Stimulated activated naive CD8-positive, alpha-beta T cell treated with anti-CD3 and anti-CD28 coated beads, Interleukin-15, Interleukin-2, amounts not matched to agents 100 U/mL and 50 U/mL, for 24 hours (primary cell): ENCODE results near the gene RNU6-7.

ENCODE experiments used
- ATAC-seq: fragments of 150-1000 bp; cut with Tn5 transposase; one replicate; pipeline ENCODE4 v1.10.0; 2021
- DNase-seq: peaks from one replicate; pipeline ENCODE4 v3.0.0; 2021

Gene RNU6-7

DNA sequence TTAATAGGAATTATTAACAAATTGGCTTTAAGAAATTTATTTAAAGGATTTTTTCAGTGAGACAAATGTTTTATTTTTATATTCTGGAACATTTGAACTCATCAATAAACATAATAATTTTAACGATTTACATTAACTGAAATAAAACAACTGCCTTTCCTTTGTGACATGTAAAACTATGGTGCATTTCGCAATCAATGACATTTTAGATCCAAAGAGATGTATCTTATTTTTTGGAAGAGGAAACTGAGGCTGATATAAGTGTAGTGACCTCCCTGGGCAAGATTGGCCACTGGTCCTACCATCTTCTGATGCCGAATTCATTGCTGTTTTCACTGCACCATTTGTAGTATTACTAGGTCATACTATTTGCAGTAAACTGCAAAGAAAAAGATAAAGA, 3.7 kb downstream of the RNU6-7 start:
- ATAC-seq = no peak
- no peak for DNase-seq

DNA sequence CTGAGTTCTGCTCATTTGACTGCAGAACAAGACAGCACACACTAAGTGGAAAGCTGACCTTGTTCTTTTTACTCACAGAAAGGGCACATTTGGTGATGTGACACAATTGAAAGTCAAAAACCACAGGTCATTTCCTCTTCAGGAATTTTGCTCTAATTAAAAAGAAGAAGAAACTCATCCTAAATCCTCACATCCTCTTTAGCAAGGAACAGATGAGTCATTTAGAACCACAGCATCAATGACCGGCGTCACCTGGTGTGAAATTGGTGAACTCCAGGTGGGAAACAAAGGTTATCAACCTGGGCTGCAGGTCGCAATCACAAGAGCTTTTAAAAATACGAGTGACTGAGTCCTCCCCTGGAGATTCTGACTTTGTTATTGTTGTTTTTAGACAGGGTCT, 4.1 kb downstream of the RNU6-7 start:
- peak; percentile 9 for DNase-seq

DNA sequence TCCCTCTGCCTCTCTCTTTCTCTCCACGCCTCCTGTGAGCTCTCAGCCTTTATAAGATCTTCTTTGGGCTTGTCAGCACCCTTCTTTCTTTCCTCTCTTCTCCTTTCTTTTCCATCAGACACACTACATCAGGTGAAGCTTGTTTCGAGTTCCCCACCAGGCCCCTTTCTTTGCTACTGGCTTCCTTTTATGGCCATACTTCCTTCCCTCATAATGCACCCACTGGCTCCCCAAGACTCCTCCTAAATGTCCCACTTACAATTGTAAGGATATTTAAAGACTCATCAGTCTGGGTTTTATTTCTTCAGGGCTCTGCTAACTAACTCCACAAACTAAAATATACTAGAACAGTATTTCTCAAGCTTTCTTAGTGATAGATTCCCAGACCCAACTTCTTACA, 4.7 kb downstream of the RNU6-7 start:
- DNase-seq = no peak
- ATAC-seq = no peak

More for the DNA sequence above, 4.1 kb downstream of the RNU6-7 start:
- ATAC-seq = no peak

DNA sequence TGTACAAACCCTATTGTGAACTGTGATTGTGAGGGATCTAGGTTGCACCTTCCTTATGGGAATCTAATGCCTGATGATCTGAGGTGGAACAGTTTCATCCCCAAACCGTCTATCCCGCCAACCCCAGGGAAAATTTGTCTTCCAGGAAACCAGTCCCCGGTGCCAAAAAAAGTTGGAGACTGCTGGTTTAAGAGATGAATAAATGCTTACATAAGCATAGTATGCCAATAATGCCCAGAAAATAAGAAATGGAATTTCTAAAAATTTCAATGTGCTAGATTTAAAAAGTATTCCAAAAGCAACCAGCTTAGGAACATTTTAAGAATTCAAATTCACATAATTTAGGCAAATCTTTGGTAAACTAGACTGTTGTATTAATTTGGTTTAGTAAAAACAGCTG, 6.6 kb downstream of the RNU6-7 start:
- no peak for ATAC-seq
- DNase-seq = no peak

DNA sequence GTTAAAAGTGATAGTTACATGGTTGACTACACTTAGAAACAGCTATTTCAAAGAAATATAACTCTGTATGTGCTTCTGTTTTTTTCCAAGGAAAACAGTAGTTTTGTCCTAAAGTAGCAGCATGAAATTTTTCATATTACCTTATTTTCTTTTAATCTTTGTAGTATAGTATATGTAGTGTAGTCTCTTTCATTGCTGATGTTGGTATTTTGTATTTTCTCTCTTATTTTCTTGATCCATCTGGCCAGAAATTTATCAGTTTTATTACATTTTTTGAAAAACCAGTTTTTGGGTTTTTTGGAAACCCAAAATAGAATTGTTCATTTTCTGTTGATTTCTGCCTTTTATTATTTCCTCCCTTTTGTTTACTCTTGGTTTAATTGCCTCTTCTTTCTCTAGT, 7.6 kb downstream of the RNU6-7 start:
- DNase-seq (no peak), ATAC-seq (no peak)

DNA sequence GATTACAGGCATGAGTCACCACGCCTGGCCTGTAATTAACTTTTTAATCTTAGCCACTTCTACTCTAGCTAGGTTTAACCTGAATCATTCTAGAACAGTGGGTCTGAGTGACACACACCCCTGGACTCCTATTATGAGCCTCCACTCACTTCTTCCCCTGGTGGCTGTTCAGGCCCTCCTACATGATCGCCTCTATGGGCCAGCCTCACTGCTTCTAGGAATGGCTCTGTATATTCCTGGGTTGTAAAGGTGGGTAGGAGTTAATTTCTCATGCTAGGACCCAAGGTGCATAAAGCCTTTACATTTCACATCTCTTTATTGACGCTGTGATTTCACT, 9.2 kb downstream of the RNU6-7 start:
- ATAC-seq (no peak), DNase-seq (no peak)

DNA sequence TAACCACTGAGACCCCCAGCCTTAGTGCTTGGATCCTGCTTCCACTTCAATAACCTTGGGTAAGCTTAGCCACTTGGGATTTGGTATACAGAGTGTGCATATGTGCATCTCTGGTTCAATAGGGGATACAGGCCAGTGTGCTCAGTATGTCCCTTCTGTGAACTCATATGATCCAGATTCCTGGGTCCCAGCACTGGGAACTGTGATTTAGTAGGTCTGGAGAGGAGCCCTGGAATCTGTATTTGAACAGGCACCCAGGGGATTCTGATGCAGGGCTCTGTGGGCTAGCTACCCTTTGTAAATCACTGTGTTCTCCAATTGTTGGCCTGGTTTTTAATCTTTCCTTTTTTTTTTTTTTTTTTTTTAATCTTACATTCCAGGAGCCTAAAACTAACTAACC, 11.0 kb downstream of the RNU6-7 start:
- DNase-seq (no peak), ATAC-seq (no peak)

DNA sequence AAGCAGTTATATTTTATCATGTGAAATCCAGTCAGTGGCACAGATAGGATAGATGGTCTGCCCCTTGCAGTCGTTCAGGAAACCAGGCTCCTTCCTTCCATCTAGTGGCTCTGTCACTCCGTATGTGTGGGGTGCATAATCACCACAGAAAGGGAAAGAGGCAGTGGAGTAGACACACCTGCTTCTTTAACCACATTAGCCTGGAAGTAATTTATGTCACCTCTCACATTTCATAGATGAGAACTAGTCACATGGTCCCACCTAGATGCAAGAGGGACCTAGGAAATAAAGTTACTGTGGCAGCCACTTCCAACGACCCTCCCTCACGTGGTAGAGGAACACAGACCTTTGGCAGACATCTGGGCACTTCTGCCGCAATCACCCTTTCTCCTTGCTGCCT, 15.5 kb downstream of the RNU6-7 start:
- no peak for DNase-seq
- peak; percentile 55 for ATAC-seq

DNA sequence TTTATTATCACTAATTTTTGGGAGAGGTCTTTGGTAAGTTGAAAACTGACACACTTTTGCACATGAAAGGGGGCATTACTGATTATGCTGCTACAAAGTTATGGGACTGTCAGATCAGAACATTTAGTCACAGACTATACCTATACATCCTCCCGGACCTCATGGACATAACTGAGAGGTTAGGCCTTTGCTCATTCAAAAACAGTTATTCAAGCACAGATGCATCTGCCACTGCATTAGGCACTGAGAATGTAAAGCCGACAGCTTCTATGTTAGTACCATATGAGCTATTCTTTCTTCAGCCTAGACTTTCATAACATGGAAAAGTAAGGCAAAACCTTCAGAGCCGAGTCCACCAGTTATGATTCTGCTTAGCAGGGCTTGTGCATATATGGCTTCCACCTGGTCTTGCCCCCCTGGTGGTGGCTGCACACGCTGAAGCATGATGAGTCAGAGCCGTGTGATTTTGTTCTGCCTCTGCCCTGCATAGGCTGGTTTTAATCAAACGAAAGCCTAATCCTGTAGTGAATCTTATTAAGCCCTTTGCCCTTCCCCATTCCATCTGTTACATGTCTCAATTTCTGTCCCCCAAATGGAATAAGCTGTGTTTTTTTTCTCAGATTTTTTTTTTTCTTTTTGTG, 23.0 kb downstream of the RNU6-7 start:
- DNase-seq (peak; percentile 16), ATAC-seq (peak; percentile 57)

DNA sequence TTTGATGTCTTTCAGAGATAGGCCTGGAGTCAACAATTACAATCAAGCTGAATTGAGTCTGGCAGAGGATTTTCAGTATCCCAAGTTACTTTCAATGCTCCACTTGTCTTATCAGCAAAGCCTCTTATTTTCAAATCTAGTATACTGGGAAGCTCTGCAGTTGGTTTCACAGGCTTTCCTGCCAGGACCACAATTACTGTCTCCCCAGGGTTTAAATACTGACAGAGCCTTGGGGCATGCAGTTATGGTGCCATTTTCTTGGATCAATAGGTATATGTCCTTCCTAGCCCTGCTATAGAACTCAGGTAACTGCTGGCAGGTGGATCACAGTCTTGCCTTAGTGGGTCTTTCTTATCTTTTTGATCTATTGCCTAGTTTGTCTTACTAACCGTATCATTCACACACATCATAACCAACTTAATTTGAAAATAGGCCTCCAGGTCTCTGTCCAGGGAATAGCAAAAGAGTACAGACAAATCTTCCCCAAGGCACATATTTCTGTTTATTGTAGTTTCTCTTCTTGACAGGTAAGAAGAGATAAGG, 23.6 kb downstream of the RNU6-7 start:
- ATAC-seq = no peak

DNA sequence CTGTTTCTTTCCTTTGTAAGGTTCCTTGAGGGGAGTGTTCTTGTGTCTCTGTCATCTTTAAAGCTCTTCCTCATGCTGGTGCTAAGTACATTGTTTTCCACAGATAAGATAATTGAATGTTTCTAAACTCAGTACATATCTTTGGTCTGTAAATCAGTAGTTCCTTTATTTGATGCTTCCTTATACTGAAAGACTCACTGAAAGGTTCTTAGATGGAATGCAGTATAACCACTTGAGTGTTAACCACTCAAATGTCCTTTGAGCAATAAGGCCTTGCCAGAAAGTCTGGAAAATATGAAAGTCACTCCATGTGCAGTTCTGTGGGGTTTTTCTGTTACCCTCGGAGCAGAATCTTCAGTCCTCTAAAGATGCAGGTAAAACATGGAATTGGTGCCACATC, 24.2 kb downstream of the RNU6-7 start:
- DNase-seq (no peak), ATAC-seq (no peak)

More for the DNA sequence above, 23.6 kb downstream of the RNU6-7 start:
- no peak for DNase-seq

DNA sequence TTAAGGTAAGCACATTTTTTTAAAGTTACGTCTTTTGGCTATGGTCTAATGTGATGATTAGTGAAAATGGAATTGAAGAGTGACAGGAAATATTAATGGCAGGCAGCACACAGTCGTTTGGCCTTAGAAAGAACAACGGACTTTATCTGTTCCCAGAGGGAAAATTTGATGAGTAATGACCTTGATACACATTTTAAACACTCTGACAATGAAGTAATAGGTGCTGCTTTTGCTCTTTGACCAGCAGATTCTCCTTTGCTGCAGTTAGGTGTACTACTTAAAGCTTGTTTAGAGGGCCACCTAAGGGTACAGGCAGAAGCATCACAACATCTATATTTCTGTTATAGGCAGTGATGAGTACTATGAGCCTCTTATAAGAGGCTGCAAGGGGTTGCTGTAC, 28.3 kb downstream of the RNU6-7 start:
- DNase-seq = no peak
- no peak for ATAC-seq

DNA sequence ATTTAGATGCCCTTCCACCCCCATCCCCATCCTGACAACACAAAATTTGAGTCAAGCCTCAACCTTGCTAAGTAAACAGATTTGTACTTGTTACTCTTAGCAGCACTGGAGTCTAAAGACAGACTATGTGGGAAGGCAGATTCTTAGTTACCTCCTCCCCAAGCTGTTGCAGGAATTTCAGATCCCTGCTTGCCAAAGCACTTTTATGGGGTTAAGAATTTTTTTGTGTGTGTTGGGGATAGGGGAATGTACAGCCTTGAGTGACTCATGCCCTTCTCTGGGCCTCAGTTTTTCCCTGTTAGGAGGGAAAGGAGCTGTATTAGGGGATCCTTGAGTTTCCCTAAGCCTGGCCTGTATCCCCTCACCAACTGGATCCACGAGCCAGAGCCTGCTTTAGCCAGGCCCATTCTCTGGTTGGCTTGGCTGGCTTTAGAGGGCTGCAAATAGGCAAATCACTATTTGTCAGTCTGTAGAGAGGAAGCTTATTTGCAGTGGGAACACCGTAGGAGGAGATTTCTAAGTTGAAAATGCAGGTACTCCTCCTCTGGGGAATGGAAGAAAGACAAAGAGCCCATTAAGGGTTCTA, 28.9 kb downstream of the RNU6-7 start:
- DNase-seq (no peak), ATAC-seq (no peak)

DNA sequence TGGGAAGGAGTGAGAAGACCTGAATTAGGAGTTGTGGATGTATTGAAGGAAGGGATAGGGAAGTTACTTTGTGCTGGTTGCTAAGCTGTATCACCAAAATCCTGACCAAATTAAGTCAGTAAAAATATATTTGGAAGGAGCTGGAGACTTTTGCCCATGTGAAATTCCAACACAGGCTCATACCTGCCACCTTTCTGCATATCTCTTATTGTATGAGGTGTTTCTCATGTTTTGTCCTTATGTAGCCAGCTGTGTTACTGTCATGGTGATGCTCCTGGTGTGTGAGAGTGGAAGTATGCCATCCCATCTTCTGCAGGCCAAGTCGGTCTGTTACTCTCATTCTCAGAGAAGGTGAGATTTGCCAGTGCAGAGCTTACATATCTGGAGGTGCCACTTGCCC, 30.6 kb downstream of the RNU6-7 start:
- ATAC-seq (no peak), DNase-seq (no peak)

DNA sequence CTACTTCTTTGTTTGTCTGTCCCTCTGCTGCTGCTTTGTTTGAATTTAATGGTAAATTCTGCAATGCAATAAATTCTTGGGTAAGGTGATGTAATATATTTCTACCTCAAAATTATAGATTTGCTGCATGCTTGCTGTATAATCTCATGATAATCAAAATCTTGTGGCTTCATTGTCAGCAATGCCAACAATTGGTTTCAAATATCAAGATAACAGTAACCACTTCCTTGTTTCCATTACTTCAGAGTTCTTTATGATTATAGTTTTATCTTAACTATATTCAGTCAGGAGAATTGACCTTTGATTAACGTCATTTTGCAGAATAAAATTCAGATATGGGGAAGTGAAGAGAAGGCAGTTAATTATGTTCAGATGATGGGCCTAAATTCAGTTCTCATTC, 31.4 kb downstream of the RNU6-7 start:
- DNase-seq = no peak
- ATAC-seq = no peak

DNA sequence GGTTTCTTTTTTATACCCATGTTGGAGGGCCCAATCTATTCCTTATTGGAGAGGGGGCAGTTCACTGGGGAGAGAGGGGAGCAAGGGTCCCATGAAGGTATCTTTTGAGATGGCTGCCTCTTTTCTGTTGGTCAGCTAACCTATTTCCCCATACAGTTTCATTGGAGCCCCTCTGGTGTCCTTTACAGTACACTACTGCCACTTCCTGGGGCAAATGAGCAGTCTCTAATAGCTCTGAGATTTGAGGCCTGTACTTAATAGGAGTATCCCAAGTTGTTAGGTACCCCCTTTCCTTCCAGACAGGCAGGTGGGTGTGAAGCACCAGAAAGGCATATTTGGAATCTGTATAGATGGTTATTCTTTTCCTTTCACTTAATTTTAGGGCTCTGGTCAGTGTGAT, 42.6 kb downstream of the RNU6-7 start:
- ATAC-seq = no peak
- no peak for DNase-seq

DNA sequence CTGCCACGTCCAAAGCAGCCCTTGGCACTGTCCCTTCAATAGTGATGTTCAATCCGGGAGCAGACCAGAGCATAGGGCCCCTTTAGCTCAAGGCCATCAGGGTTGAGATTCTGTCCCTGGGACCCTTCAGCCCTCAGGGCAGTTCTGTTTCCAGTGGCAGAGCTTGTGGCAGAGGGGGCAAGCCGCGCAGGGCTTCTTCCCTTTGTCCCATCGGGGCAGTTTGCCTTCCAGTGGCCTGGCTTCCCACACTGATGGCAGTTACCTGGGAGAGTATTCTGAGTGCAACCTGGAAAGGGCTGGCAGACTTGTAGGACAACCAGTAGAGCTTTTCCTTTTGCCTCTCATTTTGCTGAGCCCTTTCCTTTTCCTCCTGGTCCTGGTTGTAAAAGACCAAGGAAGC, 44.9 kb downstream of the RNU6-7 start:
- DNase-seq (no peak), ATAC-seq (no peak)

DNA sequence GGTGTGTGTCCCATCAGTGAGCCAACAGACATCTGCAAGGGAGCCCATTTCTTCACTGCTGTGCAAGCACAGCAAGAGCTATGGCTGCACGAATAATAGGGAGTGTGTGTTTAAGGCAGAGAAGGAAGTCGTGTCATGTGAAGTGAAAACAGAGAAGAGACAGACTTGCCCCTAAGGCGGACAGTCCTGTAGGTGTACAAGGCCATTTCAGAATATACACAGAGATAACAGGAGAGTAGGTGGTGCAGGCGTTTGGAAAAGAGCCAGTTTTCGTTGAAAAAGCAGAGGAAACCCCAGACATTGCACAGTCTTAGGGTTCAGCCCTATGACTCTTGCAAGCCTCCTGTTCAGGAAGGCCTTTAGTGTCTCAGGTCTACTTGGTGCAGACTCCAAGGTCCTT, 47.5 kb downstream of the RNU6-7 start:
- ATAC-seq = no peak
- DNase-seq = no peak

DNA sequence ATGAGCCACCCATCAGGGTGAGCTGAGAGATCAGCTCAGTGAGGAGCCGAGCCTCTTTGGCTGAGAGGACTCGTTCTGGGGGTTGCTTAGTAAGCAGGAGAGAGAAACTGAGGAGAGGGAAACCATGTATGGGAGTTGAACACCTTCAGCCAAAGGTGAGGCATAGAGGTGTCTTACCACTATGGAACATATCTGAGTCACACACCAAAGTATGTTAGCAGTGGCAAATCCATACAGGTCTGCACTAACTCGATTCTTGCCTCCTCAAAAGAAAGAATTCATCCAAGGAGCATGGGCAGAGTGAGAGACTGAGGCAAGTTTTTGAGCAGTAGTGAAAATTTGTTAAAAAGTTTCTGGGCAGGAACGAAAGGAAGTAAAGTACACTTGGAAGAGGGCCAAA, 47.9 kb downstream of the RNU6-7 start:
- no peak for DNase-seq
- no peak for ATAC-seq

DNA sequence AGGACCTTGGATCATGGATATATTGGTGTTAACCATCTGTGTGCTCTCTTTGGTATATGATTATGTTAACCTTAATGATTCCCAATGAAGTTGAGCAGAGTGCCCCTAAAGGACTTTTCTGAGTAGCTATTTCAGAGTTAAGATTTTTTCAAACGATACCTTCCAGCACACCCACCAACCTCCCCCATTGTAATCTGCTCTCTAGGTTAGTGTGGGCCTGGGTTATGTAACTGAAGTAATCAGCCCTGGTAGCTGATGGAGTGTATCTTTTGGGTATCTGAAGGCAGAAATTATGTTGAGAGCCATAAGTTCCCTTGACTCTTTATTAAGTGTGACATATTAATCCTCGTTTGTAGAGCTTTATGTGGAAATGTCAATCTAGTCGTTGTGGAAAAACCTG, 48.8 kb downstream of the RNU6-7 start:
- no peak for ATAC-seq
- DNase-seq = no peak

DNA sequence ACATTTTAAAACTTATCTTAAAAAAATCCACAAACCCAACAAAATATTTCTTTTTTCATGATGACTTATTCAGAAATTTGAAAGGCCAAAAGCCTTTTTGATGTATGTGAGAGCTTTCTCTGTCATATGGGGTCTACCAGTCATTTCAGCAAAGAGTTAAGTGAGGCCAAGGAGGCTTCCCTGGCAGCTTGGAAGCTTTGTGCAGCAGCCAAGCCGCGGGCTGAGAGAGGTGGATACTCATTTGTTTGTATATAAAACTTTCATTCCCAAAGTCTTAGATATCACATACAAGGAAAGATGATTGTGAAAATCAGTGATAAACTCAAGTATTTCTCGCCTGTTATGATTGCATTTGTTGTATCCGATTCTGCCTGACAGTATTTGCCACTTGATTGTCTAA, 49.7 kb downstream of the RNU6-7 start:
- DNase-seq (no peak), ATAC-seq (no peak)
